HepG2 (cell line): ENCODE measurements around the gene SERBP1. TPM values are rescaled to one million over a fixed set of nuclear protein-coding genes. Genes with fewer than 3 reads are reported as not detected.
"Not testable (repeated sequence)": the region's sequence is repeated elsewhere in the genome, so short reads cannot be mapped to it uniquely, and the experiment has no call there.

Source experiments
- ATAC-seq: fragments of 200-7000 bp; cut with Tn5 transposase; 3 replicates; pipeline ENCODE4 v1.9.1; 2020; ENCODE audit warnings: mild to moderate bottlenecking, moderate library complexity
- BruUV-seq: library from RNA; stranded (reverse); fragments of 400-500 nt; replicated peaks from 2 replicates; lab custom pipeline; 2021; lab: Mats Ljungman, UMichigan
- CTCF ChIA-PET: fragments of 300-600 bp; formaldehyde crosslinking; extraction: SDS; loops from one replicate; lab custom pipeline; 2021; ENCODE audit warnings: low total read pairs, inconsistent platforms, low intra/inter-chr PET ratio; lab: Yijun Ruan, JAX
- POLR2A ChIA-PET: fragments of 350-600 bp; sonication (Branson Sonifier 250); formaldehyde crosslinking; loops from one replicate; lab custom pipeline; 2020; ENCODE audit warnings: antibody characterized with exemption, inconsistent platforms; lab: Yijun Ruan, JAX
- DNase-seq: peaks from one replicate; pipeline ENCODE4 v3.0.0-alpha.2; 2015; ENCODE audit warnings: low spot score
- FAIRE-seq: peaks from 3 replicates; lab custom pipeline; 2011; peaks lifted over from hg19 to GRCh38; lab: Jason Lieb, UNC
- H2AFZ ChIP-seq: one replicate; pipeline ENCODE4 v1.6.1; 2011; ENCODE audit warnings: low read length, inconsistent platforms
- H3K27ac ChIP-seq: fragments of 300-600 bp; 3 replicates; pipeline ENCODE4 v1.8.0; 2011; ENCODE audit warnings: mixed run types, mild to moderate bottlenecking, mixed read lengths, low read length, inconsistent platforms; ENCODE audit not compliant: insufficient read depth; ENCODE audit errors: extremely low read length
- H3K27me3 ChIP-seq, 2 experiments: fragments of 200-600 bp in 1 of 2; 2 replicates in 1 of 2; 3 replicates in 1 of 2; pipeline versions ENCODE4 v1.6.0 to v1.8.0; 2011; ENCODE audit warnings: low read length in 2 of 2, mild to moderate bottlenecking in 2 of 2, moderate library complexity in 2 of 2, inconsistent platforms in 1 of 2; ENCODE audit not compliant: insufficient read depth in 2 of 2, control insufficient read depth in 1 of 2
- H3K36me3 ChIP-seq, 2 experiments: fragments of 200-600 bp in 1 of 2; replicated peaks in 1 of 2; 2 replicates in 1 of 2; 3 replicates in 1 of 2; pipeline versions ENCODE4 v1.5.1 to v1.8.0; 2011; ENCODE audit warnings: low read length in 2 of 2, inconsistent platforms in 1 of 2; ENCODE audit not compliant: insufficient read depth in 2 of 2, control insufficient read depth in 1 of 2
- H3K4me1 ChIP-seq: 2 replicates; pipeline ENCODE4 v1.5.1; 2012; ENCODE audit warnings: low read length, inconsistent platforms; ENCODE audit not compliant: insufficient read depth
- H3K4me2 ChIP-seq: 2 replicates; pipeline ENCODE4 v1.6.0; 2011; ENCODE audit warnings: low read depth, low read length, inconsistent platforms
- H3K4me3 ChIP-seq, 3 experiments: fragments of 200-600 bp in 1 of 3; sonication (generic), shearing (Covaris generic) in 1 of 3; replicated peaks in 1 of 3; 2 replicates each; pipeline ENCODE4 v1.5.1; 2011 to 2016; ENCODE audit warnings: low read length in 3 of 3, inconsistent platforms in 2 of 3, low read depth in 2 of 3, mild to moderate bottlenecking in 2 of 3, control low read depth in 1 of 3, mixed read lengths in 1 of 3; ENCODE audit not compliant: insufficient read depth in 1 of 3
- H3K79me2 ChIP-seq: one replicate; pipeline ENCODE4 v1.6.1; 2011; ENCODE audit warnings: low read length, inconsistent platforms; ENCODE audit not compliant: insufficient read depth
- H3K9ac ChIP-seq: 2 replicates; pipeline ENCODE4 v1.6.0; 2011; ENCODE audit warnings: mild to moderate bottlenecking, low read depth, low read length, inconsistent platforms; ENCODE audit not compliant: insufficient read depth
- H3K9me3 ChIP-seq: 2 replicates; pipeline ENCODE4 v1.5.1; 2012; ENCODE audit warnings: mild to moderate bottlenecking, low read length
- H4K20me1 ChIP-seq: 2 replicates; pipeline ENCODE4 v1.6.0; 2011; ENCODE audit warnings: inconsistent platforms, mild to moderate bottlenecking, low read length, moderate library complexity; ENCODE audit not compliant: insufficient read depth
- FOXK2 ChIP-seq: fragments of 450-650 bp; IDR thresholded peaks from 2 replicates; pipeline ENCODE4 v1.6.1; 2016
- HNRNPL ChIP-seq: fragments of 200-400 bp; formaldehyde crosslinking; IDR thresholded peaks from 2 replicates; pipeline ENCODE4 v1.6.1; 2017; ENCODE audit warnings: mild to moderate bottlenecking, low read depth, low read length
- PITX1 ChIP-seq: sonication (generic); formaldehyde crosslinking; IDR thresholded peaks from 2 replicates; pipeline ENCODE4 v1.5.1; 2020; ENCODE audit warnings: mild to moderate bottlenecking, missing genetic modification reagents
- RELA ChIP-seq: sonication (generic); formaldehyde crosslinking; IDR thresholded peaks from 2 replicates; pipeline ENCODE4 v1.4.0; 2020; ENCODE audit warnings: missing genetic modification reagents
- SRSF4 ChIP-seq: fragments of 200-400 bp; formaldehyde crosslinking; IDR thresholded peaks from one replicate; pipeline ENCODE4 v1.6.1; 2018; ENCODE audit warnings: mild to moderate bottlenecking, low read depth, low read length, moderate library complexity; ENCODE audit not compliant: poor library complexity, severe bottlenecking
- U2AF2 ChIP-seq: fragments of 200-400 bp; formaldehyde crosslinking; IDR thresholded peaks from 2 replicates; pipeline ENCODE4 v1.6.1; 2017; ENCODE audit warnings: low read depth, mild to moderate bottlenecking, low read length
- ZBTB7A ChIP-seq: sonication (generic); formaldehyde crosslinking; IDR thresholded peaks from 2 replicates; pipeline ENCODE4 v1.8.0; 2022; ENCODE audit warnings: mild to moderate bottlenecking, missing genetic modification reagents
- ZFP90 ChIP-seq: sonication (generic); formaldehyde crosslinking; IDR thresholded peaks from 2 replicates; pipeline ENCODE4 v1.8.0; 2022; ENCODE audit warnings: missing genetic modification reagents, mild to moderate bottlenecking, inconsistent platforms, borderline replicate concordance
- ZMAT3 ChIP-seq: sonication (generic); formaldehyde crosslinking; conservative IDR thresholded peaks from 2 replicates; pipeline ENCODE4 v1.7.0; 2021; ENCODE audit warnings: missing genetic modification reagents
- ZNF383 ChIP-seq: sonication (generic); formaldehyde crosslinking; IDR thresholded peaks from 2 replicates; pipeline ENCODE4 v1.4.0; 2020; ENCODE audit warnings: missing genetic modification reagents, mild to moderate bottlenecking, borderline replicate concordance
- WGBS: methylation state at CpG from one replicate; pipeline ENCODE4 v1.1.6; 2017; ENCODE audit warnings: low lambda C conversion rate; 5-methylcytosine and 5-hydroxymethylcytosine counted together
- in situ Hi-C: cut with HindIII; loops from 2 replicates; pipeline ENCODE4 v1.10.0; 2017; ENCODE audit warnings: low pct_unique_long_range_greater_than_20kb; ENCODE audit not compliant: extremely low pct_ligation_motif_present
- intact Hi-C: fragments of 100-400 bp; cut with micrococcal nuclease; formaldehyde crosslinking; loops from one replicate; pipeline ENCODE4 v1.10.0; 2022; ENCODE audit not compliant: unreplicated experiment
- polyA plus RNA-seq, 8 experiments: library from polyadenylated mRNA; depleted of rRNA in 3 of 8; stranded (reverse) in 7 of 8; unstranded in 1 of 8; fragments of >200 nt; fragmentation: Illumina TruSeq in 4 of 8; extraction: Trizol in 4 of 8; gene quantifications; 2 replicates each; pipeline versions ENCODE4 v1.2.1 to v1.2.3, GENCODE V29; 2011 to 2016; ENCODE audit warnings: low read depth in 4 of 8, missing spikeins in 1 of 8, mixed read lengths in 1 of 8; ENCODE audit not compliant: insufficient read depth in 1 of 8
- total RNA-seq, 5 experiments: library from RNA; depleted of rRNA; stranded (reverse); fragments of >200 nt; fragmentation: Illumina TruSeq; extraction: Trizol; gene quantifications; 2 replicates each; pipeline ENCODE4 v1.2.3, GENCODE V29; 2016; ENCODE audit warnings: low read depth in 1 of 5

SERBP1 gene
- total and polyA plus RNA-seq, 2 of the 13 experiments (the other 11 are each of a cell fraction or from before 2014, with no cell fraction given): 175 to 281 TPM

GRCh38 chr1:67400029-67400786, 30.0 kb downstream of the SERBP1 start:
- not testable (repeated sequence) for ATAC-seq

GRCh38 chr1:67399199-67399993, 30.8 kb downstream of the SERBP1 start:
- Histone ChIP-seq H3K4me1 (no peaks in the 10 kb centered on the region), H3K27me3 (no peaks in the 10 kb centered on the region), H3K4me3 (no peak overlapping the region), H3K9me3 (no peaks in the 10 kb centered on the region), H2AFZ (no peak overlapping the region), H3K4me2 (no peak overlapping the region), H3K79me2 (no peaks in the 10 kb centered on the region), H3K36me3 (no peaks in the 10 kb centered on the region), H3K9ac (no peak overlapping the region), H4K20me1 (no peaks in the 10 kb centered on the region), H3K27ac (no peak overlapping the region)
- no TSS peak for BruUV-seq
- CTCF ChIA-PET: no interaction called here
- in situ Hi-C loops: no loop called here
- intact Hi-C loops: no loop called here
- POLR2A ChIA-PET: interaction anchor here (1.1 kb wide), 1 partner anchor 29 kb away, joined by 7 read pairs; no protein-coding TSS in a partner anchor
- no peak for TF ChIP-seq RELA
- TF ChIP-seq U2AF2: no peak
- TF ChIP-seq FOXK2: no peak
- TF ChIP-seq ZBTB7A (CRISPR knock-in tag): no peak
- TF ChIP-seq ZNF383 (CRISPR knock-in tag): no peak
- no peak for TF ChIP-seq PITX1 (CRISPR knock-in tag)
- no peak for TF ChIP-seq ZMAT3
- TF ChIP-seq HNRNPL: no peak
- TF ChIP-seq SRSF4: no peak
- TF ChIP-seq ZFP90: no peak
- DNase-seq (no peak), FAIRE-seq (no peak), ATAC-seq (no peak)
- WGBS: 60% methylated on average over 7 of the region's 7 CpGs

More at GRCh38 chr1:67400029-67400786, 30.0 kb downstream of the SERBP1 start:
- BruUV-seq, H4K20me1 ChIP-seq, intact Hi-C loops, CTCF ChIA-PET, FAIRE-seq, DNase-seq, H3K4me3 ChIP-seq, H3K36me3 ChIP-seq, H3K79me2 ChIP-seq, H3K27me3 ChIP-seq, H2AFZ ChIP-seq, H3K9me3 ChIP-seq, H3K27ac ChIP-seq, H3K4me2 ChIP-seq, H3K9ac ChIP-seq, H3K4me1 ChIP-seq: not testable (repeated sequence)
- WGBS: 79% methylated on average over 12 of the region's 12 CpGs
- in situ Hi-C loops: loop anchor here (25.0 kb wide), 1 partner anchor 463 kb away; no protein-coding TSS in a partner anchor
- POLR2A ChIA-PET: interaction anchor here (1.1 kb wide), 1 partner anchor 29 kb away, joined by 7 read pairs; no protein-coding TSS in a partner anchor
